H1 (cell line): ENCODE measurements around the gene CLCN5. TPM values are rescaled to one million over a fixed set of nuclear protein-coding genes. Genes with fewer than 3 reads are reported as not detected.

Experiments
- CHD2 ChIP-seq: IDR thresholded peaks from 2 replicates; pipeline ENCODE4 v1.6.1; 2012; ENCODE audit warnings: low read length, improper control_type of control experiment
- CHD7 ChIP-seq: fragments of 300-600 bp; sonication (generic); IDR thresholded peaks from 2 replicates; pipeline ENCODE4 v1.7.1; 2012; ENCODE audit warnings: low read length, moderate library complexity, mild to moderate bottlenecking, inconsistent platforms; ENCODE audit not compliant: insufficient replicate concordance
- EP300 ChIP-seq, 2 experiments: IDR thresholded peaks; 1 replicate in 1 of 2; 2 replicates in 1 of 2; pipeline ENCODE4 v1.6.1; 2011 to 2012; ENCODE audit warnings: low read depth in 2 of 2, low read length in 2 of 2, mild to moderate bottlenecking in 2 of 2, borderline replicate concordance in 1 of 2, inconsistent platforms in 1 of 2, moderate library complexity in 1 of 2
- KDM4A ChIP-seq: IDR thresholded peaks from one replicate; pipeline ENCODE4 v1.7.1; 2012; ENCODE audit warnings: low read depth, mild to moderate bottlenecking, moderate library complexity, low read length, inconsistent platforms; ENCODE audit not compliant: severe bottlenecking
- RAD21 ChIP-seq, 2 experiments: IDR thresholded peaks in 1 of 2; conservative IDR thresholded peaks in 1 of 2; 2 replicates each; pipeline ENCODE4 v1.6.1; 2011; ENCODE audit warnings: low read depth in 2 of 2, low read length in 2 of 2, improper control_type of control experiment in 1 of 2, inconsistent platforms in 1 of 2, mild to moderate bottlenecking in 1 of 2, moderate library complexity in 1 of 2
- RBBP5 ChIP-seq: IDR thresholded peaks from 2 replicates; pipeline ENCODE4 v1.7.1; 2012; ENCODE audit warnings: low read depth, mild to moderate bottlenecking, inconsistent platforms, low read length, moderate library complexity, borderline replicate concordance
- RNF2 ChIP-seq: fragments of 200-900, 300-1000 bp; sonication (generic); IDR thresholded peaks from 2 replicates; pipeline ENCODE4 v1.7.1; 2016; ENCODE audit warnings: borderline replicate concordance, low read depth, mild to moderate bottlenecking, antibody characterized with exemption, low read length; ENCODE audit not compliant: poor library complexity, severe bottlenecking; ENCODE audit errors: missing control alignments
- TAF7 ChIP-seq: optimal IDR thresholded peaks from 2 replicates; pipeline ENCODE3; 2011; ENCODE audit warnings: low read depth, mild to moderate bottlenecking, inconsistent platforms, low read length, moderate library complexity, borderline replicate concordance
- polyA plus RNA-seq, 7 experiments: library from polyadenylated mRNA; depleted of rRNA in 3 of 7; stranded (reverse) in 5 of 7; unstranded in 2 of 7; fragments of >200 nt in 5 of 7; fragments of 200-250 nt in 2 of 7; gene quantifications; 1 replicate in 5 of 7; 2 replicates in 1 of 7; 4 replicates in 1 of 7; pipeline versions ENCODE4 v1.2.1 to v1.2.3, GENCODE V29; 2011 to 2013; ENCODE audit warnings: missing spikeins in 2 of 7, mixed read lengths in 2 of 7
- total RNA-seq: library from RNA; stranded (reverse); fragmentation: NEBNext Ultra II Directional; extraction: Animal tissue kit (Norgen Biotek cat#: 25700); gene quantifications from 2 replicates; pipeline ENCODE4 v1.2.1, GENCODE V29; 2021

Gene CLCN5
- total and polyA plus RNA-seq, 2 of the 8 experiments (the other 6 are each of a cell fraction or from before 2014, with no cell fraction given), result 4.2 to 9.7 TPM

- no peak for TF ChIP-seq CHD7
- no peak for TF ChIP-seq TAF7
- no peak for TF ChIP-seq RAD21 (IDR thresholded peaks at IDR 0.05 in 1 of 2, conservative IDR thresholded peaks at IDR 0.05 in 1 of 2; ENCODE audit: low read depth in 2 of 2, low read length in 2 of 2)
- no peak for TF ChIP-seq RNF2
- TF ChIP-seq CHD2, result no peak
- no peak for TF ChIP-seq EP300 (IDR thresholded peaks at IDR 0.05; ENCODE audit: borderline replicate concordance in 1 of 2, low read depth in 2 of 2, low read length in 2 of 2)
- no peak for TF ChIP-seq KDM4A
- no peak for TF ChIP-seq RBBP5
Measured at GRCh38 chrX:49992853-49993252, 70.5 kb downstream of the CLCN5 start (continued).
